GM12865 (cell line): ENCODE measurements around the gene GRK4.
A peak's percentile ranks its signal among the peaks of the same experiment; 100 is the strongest.

Source experiments
- DNase-seq: peaks from one replicate; pipeline ENCODE4 v3.0.0; 2010; ENCODE audit warnings: low read depth
- H3K4me3 ChIP-seq: 2 replicates; pipeline ENCODE4 v1.5.1; 2011; ENCODE audit warnings: mild to moderate bottlenecking, low read depth, low read length, control low read depth
- CTCF ChIP-seq: IDR thresholded peaks from 2 replicates; pipeline ENCODE4 v1.5.1; 2011; ENCODE audit warnings: low read length, control low read depth, low read depth, inconsistent platforms; ENCODE audit not compliant: insufficient read depth; ENCODE audit errors: missing control alignments

GRK4 gene

GRCh38 chr4:3036131-3036952 lies 73.0 kb downstream of the GRK4 start:
- no peak for TF ChIP-seq CTCF
- DNase-seq, result no peak
- no peak overlapping the region for H3K4me3 ChIP-seq

- TF ChIP-seq CTCF, result no peak
- peak; percentile 58 for DNase-seq
- H3K4me3 ChIP-seq, result no peak overlapping the region
Observed at GRCh38 chr4:3037957-3038461, 74.6 kb downstream of the GRK4 start.

GRCh38 chr4:3039706-3040366 lies 76.5 kb downstream of the GRK4 start:
- H3K4me3 ChIP-seq, result peak overlapping the region; percentile 87
- TF ChIP-seq CTCF, result no peak
- no peak for DNase-seq

GRCh38 chr4:3040452-3041191 lies 77.3 kb downstream of the GRK4 start:
- DNase-seq, result peak; percentile 80
- H3K4me3 ChIP-seq, result peak overlapping the region; percentile 87
- no peak for TF ChIP-seq CTCF

GRCh38 chr4:3041192-3042142 lies 78.1 kb downstream of the GRK4 start:
- peak; percentile 6 for TF ChIP-seq CTCF
- peak overlapping the region; percentile 87 for H3K4me3 ChIP-seq
- DNase-seq, result peak; percentile 81

DNA sequence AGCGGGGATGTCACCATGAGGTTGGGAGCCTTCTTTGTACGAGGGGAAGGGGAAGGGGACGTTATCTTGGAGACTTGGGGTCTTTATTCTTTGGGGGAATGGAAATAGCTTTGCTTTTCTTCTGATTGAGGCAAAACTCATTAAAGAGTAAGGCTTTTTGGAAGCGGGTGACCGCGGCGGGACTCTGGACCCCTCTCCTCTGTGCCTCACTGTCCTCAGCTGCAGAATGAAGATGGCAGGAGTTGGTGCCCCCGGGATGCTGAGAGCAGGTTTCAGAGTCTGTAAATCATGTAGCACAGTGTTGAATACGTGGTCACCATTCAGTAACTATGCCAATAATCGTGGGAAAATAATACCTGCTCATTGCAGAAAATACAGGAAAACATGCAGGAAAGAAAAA lies 78.9 kb downstream of the GRK4 start:
- TF ChIP-seq CTCF, result no peak
- peak overlapping the region; percentile 87 for H3K4me3 ChIP-seq
- no peak for DNase-seq
